HG02759 (cell line): ENCODE results near the gene RRBP1.

Experiments
- ATAC-seq: cut with Tn5 transposase; IDR thresholded peaks from one replicate; pipeline ENCODE4 v1.9.1; 2021; ENCODE audit warnings: mild to moderate bottlenecking, moderate library complexity; ENCODE audit not compliant: unreplicated experiment

Gene RRBP1

DNA sequence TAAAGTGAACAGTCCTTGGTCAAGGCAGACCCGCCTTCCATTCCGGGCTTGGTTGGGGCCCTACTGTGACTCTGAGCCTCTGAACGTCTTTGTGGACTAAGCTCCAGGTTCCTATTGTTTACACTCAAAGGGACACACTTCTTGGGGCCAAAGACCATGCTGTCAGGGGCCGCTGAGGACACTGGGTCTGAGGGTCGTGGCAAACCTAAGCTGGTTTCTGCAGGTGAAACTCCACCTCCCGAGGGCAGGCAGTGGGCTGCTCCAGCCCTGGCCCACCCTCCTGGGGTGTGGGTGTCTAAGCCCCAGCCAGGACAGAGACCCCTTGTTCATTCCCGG, 69.1 kb downstream of the RRBP1 start:
- ATAC-seq = no peak

DNA sequence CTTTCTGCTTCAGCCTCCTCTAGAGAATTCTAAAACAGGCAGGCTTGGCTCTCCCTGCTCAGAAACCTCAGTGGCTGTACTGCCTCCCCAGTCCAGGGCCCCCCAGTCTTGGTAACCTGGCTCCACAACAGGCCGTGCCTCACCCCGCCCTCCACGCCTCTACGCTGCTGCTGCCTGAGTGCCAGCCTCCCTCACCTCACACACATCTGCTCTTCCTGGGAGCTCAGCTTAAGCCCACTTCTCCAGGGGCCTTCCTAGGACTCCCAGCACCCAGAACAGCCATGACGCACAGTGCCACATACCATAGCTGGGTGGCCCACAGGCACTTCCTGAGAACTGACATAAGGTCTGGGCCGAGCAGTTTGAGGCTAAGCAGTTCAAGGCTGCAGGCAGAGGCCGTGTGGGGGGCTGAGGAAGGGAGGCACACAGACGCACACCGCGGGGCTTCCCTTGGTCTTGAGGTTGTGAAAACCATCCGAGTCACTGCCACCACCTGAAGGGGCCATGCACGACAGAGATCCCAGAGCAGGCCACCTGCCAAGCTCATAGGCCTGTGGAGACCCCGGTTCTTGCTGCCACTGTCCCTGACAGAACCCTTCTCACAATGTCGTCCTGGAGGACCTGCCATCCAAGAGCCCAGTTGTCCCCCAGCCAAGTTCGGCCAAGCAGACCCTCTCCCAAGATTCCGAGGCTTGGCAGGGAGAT, 69.6 kb downstream of the RRBP1 start:
- no peak for ATAC-seq

DNA sequence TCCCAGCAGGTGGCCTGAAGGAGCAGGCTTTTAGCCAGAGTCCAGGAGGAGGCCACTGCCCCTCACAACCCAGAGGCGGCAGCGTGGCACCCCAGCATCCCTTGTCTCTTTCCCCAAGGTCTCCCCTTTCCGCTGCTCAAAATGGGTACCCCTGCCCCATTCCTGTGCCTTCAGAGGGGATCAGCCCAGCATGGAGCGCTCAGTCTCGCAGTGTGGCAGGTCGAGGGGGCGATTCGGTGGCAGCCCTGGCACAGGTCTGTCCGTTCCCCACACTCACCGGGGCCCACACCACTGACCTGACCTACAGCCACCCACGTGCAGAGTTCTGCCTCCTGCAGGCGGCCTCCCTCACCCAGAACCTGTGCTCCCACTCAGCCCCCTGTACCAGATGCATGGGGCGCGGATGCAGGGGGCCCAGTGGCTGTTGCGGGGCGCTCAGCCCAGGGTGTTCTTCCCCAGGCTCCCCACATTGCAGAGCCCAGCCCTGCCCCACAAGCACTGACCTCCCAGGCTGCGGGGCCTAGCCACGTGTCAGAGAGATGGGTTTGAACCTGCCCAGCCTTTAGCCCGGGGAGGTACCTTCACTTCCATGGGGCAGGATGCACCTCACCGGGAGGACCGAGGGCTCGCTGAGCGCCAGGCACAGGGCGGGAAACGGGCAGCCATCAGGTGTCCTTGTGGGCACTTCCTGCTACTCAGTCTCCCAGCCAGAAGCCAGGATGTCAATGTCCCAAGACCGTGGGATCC, 70.3 kb downstream of the RRBP1 start:
- ATAC-seq = no peak

DNA sequence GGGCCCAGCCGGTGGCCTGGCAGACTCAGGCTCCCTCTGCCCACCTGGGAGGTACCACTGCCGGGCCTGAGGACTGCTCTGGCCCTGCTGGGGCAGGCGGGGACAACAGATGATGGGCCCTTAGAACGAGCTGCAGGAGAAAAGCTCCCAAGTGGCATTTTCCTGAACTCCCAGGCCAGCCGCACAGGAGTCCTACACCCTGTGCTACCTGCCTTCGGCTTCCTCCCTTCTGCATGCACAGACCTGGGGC, 70.8 kb downstream of the RRBP1 start:
- no peak for ATAC-seq

DNA sequence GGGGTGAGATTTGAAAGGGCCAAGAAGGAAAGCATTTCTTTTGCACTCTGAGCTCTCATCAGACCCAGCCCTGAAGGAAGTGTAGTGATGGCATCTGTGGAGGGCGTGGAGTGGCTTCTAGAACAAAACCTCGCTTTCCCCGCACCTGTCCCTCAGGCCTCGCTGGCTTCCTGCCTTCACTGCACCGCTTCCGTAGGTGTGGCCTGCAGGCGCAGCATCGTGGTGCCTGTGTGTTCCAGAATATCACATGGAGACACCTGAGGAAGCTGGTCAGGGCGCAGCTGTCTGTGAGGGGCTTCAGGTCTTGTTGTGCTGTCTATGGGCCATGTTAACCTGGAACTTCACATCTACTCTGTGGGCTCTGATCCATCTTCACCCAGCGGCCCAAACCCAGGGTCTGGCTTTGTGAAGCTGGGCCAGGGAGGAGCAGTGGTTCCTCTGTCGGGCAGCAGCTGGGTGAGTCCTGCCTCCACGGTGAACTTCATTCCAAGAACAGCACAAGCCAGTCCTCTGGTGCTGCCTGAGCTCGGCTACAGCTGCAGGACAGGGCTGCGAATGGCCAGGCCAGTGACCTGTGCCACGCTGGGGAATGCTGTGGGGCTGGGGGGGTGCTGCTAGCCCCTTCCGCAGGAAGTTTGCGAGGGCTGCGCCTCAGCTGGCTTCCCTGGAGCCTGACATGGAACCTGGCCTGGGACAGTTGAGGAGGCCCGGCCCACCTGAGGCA, 71.3 kb downstream of the RRBP1 start:
- no peak for ATAC-seq

DNA sequence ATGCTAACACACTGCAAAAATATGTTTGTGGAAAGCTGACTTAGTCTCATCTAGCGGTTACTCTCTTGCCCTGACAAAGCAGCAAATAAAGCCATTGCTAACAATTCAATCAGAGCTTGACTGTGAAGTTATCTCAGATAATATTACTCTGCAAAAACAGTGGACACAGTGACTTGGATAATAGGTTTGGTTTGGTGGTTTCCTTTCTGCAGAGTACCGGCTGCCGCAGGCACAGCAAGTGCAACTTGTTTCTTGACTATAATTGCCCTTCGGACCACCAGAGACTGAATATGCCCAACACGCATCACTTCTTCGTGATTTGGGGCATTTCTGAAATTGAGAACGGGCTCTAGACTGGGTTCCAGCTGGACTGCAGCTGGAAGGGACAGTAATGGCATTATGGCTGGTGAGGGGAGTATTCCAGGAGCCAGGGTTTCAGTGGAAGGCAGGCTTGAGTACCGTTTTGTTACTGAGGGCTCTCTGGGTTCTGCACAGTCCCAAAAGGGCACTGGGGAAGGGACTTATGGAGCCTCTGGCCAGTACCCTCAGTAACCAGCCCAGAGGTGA, 72.1 kb downstream of the RRBP1 start:
- no peak for ATAC-seq

DNA sequence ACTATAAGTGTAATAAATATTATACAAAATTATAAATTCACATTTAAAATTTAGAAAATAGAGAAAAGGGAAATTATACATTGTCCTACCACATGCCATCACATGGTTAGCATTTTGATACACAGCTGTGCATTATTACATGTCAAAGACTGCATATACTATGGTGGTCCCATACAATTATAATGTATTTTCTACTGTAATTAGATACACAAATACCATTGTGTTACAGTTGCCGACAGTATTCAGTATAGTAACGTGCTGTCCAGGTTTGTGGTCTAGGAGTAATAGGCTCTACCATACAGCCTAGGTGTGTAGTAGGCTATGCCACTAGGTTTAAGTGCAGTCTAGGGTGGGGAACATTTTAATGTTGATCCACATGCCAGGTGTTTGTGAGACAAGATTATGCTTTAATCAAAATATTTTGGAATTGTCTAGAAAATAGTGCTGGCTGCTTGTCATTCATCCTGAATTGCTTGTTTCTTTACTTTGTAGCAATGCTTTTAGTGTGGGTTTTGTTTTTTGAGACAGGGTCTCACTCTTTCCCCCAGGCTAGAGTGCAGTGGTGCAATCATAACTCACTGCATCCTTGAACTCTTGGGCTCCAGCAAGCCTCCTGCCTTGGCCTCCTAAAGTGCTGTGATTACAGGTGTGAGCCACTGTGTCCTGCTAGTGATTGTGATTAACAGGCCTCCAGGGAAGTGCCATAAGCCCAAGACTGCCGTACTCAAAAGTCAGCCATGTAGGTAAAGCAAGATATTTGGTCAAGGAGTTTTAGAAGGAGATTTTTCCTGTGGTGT, 73.1 kb downstream of the RRBP1 start:
- ATAC-seq = no peak

DNA sequence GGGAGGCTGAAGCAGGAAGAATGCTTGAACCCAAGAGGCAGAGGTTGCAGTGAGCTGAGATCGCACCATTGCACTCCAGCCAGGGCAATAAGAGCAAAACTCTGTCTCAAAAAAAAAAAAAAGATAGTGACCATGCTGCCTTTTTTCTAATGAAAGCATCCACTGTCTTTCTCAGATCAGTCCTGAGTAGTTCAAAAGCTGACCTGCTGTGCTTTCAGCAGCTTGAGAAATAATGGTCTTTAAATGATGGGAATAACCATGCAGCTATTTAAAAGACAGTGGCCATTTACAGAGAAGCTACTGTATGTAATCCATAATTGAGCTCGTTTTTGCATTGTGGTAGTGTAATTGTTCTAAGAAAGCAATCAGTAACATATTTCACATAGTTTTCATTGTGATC, 76.0 kb downstream of the RRBP1 start:
- no peak for ATAC-seq

DNA sequence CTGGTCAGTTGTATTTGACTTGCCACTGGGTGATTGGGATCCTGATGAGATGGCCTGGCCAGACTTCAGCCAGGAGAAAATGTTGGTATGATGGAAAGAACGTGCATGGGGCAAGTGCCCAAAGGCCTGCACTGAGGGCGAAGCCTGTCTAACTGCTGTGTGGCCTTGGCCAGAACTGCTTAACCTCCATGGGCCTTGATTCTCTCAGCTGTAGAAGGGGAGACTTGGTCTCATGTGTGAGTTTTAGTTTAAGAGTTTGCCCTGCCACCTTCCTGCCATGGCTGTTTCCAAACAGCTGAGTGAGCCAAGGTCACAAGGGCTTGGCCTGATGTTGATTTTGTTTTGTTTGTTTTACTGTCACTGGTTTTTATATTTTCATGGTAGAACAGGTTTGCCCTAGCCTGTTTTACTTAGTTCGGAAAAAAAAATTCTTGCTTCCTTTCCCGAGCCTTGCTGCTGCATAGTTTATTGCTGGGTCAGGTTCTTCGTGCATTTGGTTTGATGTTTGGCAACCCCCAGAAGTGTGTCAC, 76.8 kb downstream of the RRBP1 start:
- no peak for ATAC-seq

DNA sequence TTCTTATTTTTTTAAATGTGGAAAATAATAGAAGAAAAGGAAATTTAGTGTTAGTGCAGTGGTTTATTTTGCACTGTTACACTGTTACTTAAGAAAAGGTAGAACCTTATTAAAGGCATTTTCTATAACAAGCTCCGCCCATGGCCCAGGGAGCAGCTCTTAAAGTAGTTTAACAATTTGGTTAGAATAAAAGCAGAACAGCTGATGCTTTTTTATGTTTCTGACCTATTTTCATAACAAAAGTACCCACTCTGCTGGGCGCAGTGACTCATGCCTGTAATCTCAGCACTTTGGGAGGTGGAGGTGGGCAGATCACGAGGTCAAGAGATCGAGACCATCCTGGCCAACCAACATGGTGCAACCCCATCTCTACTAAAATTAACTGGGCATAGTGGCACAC, 79.5 kb downstream of the RRBP1 start:
- ATAC-seq = no peak

DNA sequence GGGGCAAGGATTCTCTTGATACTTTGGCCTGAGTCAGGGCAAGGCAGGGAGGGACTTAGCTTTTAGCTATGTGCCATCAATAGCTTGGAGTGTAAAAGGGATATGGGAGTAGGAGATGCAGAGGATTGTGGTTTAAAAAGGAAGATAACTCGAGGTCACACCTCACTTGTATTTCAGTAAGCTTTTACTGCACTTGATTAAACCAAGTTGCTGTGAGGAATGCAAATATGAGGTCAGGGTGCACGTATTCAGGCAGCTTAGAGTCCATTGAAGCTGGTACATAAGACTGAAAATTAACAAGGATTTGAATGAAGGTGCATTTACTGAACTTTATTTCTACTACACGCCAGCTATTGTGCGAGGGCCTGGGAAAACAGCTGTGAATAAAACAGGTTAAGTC, 80.1 kb downstream of the RRBP1 start:
- ATAC-seq = no peak

DNA sequence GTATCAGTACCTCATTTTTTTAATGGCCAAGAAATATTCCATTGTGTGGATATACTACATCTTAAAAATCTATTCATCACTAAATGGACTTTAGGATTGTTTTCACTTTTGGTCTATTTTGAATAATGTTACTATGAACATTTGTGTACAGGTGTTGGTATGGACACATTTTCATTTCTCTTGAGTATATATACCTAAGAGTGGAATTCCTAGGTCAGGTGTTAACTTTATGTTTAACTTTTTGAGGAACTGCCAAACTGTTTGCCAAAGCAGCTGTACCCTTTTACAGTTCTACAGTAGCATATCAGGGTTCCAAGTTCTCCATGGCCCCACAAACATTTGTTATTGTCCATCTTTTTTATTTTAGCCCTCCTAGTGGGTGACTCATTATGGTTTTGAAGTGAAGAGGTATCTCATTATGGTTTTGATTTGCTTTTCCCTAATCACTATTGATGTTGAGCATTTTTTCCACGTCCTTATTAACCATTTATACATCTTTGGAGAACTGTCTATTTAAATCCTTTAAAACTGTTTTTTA, 84.0 kb downstream of the RRBP1 start:
- ATAC-seq = no peak

DNA sequence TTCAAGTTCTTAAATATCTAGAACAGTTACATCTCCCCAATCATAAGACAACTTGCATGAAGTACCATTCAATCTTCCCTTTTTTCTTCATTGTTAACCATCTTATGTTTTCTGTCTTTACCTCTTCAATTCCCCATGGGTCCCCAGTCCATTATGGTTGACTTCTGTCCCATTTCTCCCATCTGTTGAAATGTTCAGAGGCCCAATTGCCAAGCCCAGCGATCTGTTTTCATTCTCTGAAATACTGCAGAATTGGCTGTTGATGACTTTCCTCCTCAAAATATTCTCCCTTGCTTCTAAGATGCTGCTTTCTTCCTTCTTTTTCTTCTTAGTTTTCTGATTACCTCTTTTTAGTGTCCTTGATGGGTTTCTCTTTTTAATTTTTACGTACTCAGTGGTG, 86.2 kb downstream of the RRBP1 start:
- no peak for ATAC-seq

DNA sequence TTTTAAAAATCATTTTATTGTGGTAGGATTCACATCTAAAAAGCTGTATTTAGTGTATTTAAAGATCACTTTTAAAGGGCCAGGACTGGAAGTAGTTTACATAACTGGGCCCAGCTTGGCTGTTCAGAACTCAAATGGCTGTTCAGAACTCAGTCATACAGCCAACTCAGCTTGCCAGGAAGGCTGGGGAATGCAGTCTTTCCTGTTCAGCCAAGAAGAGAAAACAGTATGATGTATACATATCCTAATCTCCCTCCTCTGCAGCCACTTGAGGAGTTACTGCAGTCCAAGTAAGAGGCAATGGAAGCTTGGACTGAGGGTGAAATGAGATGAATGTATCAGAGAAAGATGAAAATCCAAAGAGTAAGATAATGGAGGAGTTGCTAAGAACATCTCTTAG, 87.6 kb downstream of the RRBP1 start:
- ATAC-seq = no peak

DNA sequence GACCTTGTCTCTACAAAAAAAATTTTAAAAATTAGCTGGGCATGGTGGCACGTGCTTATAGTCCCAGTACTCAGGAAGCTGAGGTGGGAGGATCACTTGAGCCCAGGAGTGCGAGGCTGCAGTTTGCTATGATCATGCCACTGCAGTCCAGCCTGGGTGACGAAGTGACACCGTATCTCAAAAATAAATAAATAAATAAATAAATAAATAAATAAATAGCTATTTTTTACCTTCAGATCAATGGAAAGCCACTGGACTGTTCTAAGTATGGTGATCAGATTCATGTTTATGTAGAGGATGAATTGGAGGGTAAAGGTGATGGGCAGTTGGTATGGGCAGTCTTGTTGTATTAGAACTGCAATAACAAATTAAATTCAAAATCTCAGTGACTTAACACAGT, 88.1 kb downstream of the RRBP1 start:
- ATAC-seq = no peak

DNA sequence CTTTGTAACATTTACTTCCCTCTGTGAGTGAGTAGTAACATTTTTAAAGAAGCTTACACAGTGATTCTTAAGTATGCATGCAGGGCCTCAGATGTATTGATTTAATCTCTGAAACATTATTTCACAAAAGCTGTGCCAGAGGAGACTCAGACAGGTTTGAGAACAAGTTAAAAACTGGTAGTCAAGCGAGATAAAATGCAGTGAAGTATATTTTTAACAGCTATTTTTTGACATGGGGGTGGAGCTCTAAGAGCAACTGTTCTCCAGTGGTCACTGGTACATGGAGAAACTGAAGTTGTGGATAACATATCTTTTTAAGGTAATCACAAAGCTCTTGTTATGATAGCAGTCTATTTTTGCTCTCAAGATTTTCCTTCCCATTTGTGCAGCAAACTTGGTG, 91.8 kb downstream of the RRBP1 start:
- ATAC-seq = no peak

DNA sequence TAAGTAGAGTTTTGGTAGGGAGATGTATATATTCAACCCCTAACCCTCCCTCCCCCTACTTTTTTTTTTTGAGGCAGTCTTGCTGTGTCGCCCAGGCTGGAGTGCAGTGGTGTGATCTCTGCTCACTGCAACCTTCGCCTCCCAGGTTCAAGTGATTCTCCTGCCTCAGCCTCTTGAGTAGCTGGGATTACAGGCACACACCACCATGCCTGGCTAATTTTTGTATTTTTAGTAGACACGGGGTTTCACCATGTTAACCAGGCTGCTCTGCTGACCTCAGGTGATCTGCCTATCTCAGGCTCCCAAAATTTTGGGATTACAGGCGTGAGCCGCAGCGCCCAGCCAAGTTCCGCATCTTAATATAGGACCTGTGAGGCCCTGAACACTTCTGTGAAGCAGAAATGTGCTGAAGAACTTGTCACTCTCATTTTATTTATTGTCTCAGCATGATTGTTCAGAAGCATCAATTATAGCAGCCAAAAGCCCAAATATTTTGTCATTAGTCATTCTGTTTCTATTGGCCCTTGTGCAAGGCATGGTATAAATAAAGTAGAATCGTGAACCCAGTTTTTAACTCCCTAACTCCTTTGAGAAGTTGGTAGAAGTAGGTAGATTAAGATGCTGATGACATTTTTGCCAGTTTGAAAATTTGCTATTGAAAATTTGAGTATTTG, 92.7 kb downstream of the RRBP1 start:
- no peak for ATAC-seq

DNA sequence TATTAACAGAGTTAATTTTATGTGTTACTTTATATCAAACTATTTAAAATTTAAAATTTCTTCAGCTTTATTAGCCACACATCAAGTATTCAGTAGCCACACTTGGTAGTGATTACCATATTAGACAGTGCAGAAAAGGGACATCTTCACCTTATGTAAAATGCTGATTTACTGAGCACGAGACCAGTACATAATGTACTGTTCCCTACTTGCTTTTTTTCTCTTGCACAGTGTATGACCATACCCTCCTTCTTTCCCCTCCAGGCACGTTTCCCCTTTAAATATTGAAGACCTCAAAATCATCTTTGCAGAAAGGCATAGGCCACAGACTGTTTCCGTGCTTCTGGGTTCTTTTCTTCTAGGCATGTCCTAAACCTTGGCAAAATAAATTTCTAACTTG, 94.2 kb downstream of the RRBP1 start:
- no peak for ATAC-seq

DNA sequence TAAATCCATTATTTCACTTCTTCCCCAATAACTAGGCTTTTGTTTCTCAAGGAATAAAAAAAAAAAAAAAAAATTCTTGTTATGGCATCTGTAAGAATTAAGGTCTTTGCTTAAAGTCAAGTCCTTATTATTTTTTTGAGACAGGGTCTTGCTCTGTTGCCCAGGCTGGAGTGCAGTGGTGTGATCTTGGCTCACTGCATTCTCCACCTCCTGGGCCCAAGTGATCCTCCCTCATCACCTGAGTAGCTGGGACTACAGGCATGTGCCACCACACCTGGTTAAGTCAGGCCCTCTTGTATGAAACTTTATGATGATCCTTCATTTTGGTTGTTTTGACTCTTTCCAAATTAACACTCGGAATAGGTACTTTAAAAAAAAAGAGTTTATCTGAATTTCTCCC, 94.9 kb downstream of the RRBP1 start:
- ATAC-seq = no peak

DNA sequence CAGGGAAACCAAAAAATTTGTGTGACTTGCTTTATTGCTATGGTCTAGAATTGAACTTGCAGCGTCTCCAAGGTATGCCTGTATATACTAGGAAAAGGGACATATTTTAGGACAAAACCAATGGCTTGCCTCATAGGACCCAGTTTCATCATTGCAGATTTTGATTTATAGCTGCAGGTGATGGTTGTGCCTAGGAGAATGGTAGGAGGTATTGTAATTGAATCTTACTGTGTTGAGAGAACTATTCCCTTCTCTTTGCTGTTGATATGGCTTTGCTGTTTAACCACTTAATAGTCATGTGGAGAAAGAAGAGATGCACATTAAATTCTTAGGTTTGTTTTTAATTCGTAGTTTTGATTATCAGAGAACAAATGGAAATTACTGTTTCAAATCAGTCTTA, 95.8 kb downstream of the RRBP1 start:
- no peak for ATAC-seq
